HG03521 (cell line): Measurements from ENCODE around the gene ICOS.

Experiments used
- ATAC-seq: cut with Tn5 transposase; IDR thresholded peaks from one replicate; pipeline ENCODE4 v1.9.1; 2021; ENCODE audit warnings: mild to moderate bottlenecking, moderate library complexity; ENCODE audit not compliant: unreplicated experiment

The ICOS gene, protein sequence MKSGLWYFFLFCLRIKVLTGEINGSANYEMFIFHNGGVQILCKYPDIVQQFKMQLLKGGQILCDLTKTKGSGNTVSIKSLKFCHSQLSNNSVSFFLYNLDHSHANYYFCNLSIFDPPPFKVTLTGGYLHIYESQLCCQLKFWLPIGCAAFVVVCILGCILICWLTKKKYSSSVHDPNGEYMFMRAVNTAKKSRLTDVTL

GRCh38 chr2:203936535-203936934 lies at the start of gene ICOS:
Gene ICOS (plus strand): TSS chr2:203936763. CDS start chr2:203936815, 52 bp downstream.
- no peak for ATAC-seq

DNA sequence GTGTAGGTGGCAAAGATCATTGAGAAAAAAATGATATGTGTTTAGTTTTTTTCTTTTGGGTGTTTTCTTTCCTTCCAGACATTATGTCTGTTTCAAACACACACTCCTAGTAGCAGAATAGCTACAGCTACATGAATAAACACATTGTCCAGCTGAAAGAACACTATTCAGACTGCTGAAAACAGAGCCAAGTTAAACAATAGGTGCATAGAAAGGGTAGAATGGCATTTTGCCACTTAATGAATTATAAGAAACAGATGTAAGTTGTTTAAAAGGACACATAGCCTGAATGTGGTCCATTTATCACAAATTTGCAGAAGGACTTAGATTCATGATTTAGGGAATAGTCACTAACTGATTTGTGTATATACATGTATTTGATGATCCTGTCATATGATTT lies 48.9 kb upstream of the ICOS start:
- no peak for ATAC-seq

DNA sequence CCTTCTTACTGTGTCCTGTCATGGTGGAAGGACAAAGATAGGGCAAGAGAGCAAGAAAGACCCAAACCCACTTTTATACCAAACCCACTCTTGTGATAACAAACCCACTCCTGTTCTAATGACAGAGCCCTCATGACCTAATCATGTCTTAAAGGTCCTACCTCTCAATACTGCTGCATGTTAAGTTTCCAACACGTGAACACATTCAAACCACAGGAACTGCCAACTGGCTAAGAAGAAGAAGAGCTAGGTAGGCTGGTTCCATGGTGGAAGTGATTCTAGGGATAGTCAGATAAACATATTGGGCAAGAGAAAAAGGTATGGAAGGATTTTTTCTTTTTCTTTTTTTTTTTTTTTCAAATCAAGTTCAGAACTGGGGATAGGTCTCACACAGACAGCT lies 47.0 kb upstream of the ICOS start:
- no peak for ATAC-seq

GRCh38 chr2:203889944-203890343 lies 46.6 kb upstream of the ICOS start:
- no peak for ATAC-seq

- ATAC-seq, result no peak
Measured at GRCh38 chr2:203890733-203891132, 45.8 kb upstream of the ICOS start.

GRCh38 chr2:203891474-203891873 lies 45.1 kb upstream of the ICOS start:
- no peak for ATAC-seq

DNA sequence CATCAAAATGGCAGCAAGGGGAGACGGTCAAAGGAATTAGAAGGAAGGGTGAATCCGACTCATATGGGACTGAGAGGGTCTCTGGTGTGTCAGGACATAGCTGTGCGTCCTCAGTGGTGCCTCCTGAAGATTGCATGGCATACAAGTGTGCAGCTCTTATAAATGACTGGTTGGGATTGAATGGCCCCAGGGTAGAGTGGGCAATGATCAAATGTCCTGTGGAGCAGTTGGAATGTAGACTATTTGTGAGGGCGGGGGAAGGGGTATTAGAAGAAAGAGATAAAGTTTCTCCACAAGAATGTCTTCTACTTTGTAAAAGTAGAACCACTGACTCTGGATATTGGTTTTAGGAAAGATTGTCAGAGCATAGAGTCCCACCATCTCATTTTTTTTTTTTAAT lies 44.4 kb upstream of the ICOS start:
- ATAC-seq, result no peak

DNA sequence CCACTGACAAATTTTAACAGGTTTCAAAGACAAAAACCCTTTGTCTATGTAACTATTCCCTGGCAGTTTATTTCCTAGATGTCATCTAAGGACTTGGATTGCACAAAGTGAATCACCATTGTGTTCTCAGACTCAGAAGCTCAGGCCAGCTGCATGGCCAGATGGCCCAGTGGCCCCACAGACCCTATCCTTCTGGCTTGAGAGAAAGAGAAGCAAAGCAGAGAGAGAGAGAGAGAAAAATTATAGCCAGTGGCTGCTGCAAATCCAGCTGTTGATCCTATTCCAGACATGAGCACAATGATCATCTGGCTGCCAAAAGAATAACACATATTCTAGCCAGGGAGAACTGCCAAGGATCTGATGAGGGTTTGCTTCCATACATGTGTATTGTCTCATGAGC lies 43.2 kb upstream of the ICOS start:
- ATAC-seq, result no peak

DNA sequence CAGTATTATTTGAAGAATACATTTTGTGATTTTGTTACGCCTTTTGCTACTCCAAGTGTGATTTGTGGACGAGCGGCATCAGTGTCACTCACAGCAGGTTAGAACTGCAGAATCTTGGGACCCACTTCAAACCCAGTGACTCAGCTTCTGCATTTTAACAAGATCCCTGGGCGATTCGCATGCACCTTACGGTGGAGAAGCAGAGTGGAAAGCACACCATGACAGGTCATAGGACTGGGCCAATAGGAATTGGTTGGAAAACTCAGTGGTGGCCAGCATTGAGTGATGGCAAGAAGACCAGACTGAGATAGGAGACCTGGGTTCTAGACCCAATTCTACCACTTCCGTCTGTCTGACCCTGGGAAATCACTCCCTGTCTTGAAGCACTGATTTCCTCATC lies 42.7 kb upstream of the ICOS start:
- no peak for ATAC-seq

DNA sequence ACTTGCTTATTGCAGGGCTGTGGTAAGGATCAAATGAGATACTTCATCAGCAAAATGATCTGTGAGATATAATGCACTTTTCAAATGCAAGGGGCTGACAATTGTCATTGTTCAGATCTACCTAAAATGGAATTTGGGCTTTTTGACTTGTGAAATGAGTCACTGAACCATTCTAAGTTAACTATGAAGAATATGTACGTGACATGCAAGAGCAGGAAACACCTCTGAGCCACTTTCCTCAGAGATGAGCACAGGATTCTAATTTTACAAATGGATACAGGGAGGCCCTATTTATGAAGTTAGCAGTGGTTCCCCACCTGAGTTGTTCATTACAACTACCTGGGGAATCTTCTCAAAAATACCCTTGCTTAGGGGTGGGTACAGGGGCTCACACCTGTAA lies 42.3 kb upstream of the ICOS start:
- ATAC-seq, result no peak

- ATAC-seq, result no peak
Measured at GRCh38 chr2:203897544-203897943, 39.0 kb upstream of the ICOS start.

DNA sequence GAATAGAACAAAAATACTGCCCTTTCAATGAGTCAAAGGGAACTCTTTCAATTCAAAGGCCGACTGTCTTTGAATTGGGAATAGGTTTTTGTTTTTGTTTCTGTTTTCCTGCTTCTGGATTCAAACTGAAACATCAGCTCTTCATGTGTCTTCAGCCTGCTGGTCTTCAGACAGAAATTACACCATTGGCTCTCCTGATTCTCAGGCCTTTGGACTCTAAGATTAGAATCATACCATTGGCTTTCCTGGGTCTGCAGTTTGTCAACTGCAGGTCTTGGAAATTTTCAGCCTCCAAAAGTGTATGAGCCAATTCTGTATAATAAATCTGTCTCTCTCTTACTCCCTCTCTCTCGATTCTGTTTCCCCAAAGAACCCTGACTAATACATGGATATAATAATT lies 37.9 kb upstream of the ICOS start:
- no peak for ATAC-seq

DNA sequence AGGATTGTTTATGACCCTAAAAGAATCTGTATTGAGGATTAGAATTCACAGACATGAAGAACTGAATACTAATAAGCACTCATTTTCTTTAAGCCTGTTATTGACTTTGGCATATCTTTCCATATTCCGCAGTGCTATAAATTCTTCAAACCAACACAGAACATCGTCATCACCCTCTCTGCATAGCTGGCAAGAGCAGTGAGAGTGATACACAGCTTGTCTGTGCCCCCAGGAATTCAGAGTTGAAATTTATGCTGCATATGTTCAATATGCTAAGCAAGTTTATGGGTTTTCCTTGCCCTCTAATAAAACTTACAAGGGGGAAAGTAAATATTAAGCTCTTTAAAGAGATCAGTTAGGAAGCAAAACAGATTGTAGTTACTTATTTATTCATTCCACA lies 36.3 kb upstream of the ICOS start:
- no peak for ATAC-seq

GRCh38 chr2:203904022-203904421 lies 32.5 kb upstream of the ICOS start:
- no peak for ATAC-seq

DNA sequence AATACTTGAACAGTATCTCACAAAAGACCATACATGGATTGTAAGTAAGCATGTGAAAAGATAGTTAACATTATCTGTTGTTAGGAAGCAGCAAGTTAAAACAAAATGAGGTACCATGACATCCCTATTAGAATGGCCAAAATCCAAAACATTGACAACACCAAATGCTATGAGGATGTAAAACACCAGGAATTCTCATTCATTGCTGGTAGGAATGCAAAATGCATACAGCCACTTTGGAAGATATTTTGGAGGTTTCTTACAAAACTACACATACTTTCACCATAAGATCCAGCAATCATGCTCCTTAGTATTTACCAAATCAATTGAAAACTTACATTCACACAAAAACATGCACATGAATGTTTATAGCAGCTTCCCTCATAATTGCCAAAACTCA lies 30.9 kb upstream of the ICOS start:
- no peak for ATAC-seq

DNA sequence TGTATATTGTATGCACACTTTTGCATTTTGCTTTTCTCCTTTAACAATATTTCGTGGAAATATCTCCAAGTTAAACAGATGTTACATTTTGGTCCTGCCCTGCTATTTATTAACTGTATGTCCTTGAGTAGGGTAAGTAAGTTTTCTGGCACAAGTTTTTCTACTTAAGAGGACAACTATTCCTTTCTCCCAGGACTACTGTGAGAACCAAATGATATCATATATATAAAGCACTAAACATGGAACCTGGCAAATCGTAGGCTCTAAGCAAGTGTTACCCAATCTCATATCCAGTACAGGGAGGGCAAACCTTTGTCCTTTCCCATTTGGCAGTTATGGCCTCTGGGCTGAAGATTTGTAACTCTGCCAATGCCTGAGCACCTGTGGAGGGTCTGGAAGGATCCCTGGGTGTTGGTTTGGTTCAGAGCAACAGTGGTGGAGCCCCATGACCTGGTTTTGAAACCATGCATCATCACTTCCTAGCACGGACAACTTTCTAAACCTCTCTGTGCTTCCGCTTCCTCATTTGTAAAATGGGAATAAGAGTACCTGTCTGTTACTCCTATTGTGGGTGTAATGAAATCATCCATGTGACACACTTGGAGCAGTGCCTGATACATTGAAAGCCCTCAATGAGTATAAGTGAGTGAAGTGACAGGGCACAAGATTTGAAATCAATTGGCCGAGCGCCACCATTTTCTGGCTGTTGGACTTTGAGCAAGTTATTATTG lies 28.3 kb upstream of the ICOS start:
- ATAC-seq, result no peak

- no peak for ATAC-seq
Measured at GRCh38 chr2:203908797-203909185, 27.8 kb upstream of the ICOS start.

DNA sequence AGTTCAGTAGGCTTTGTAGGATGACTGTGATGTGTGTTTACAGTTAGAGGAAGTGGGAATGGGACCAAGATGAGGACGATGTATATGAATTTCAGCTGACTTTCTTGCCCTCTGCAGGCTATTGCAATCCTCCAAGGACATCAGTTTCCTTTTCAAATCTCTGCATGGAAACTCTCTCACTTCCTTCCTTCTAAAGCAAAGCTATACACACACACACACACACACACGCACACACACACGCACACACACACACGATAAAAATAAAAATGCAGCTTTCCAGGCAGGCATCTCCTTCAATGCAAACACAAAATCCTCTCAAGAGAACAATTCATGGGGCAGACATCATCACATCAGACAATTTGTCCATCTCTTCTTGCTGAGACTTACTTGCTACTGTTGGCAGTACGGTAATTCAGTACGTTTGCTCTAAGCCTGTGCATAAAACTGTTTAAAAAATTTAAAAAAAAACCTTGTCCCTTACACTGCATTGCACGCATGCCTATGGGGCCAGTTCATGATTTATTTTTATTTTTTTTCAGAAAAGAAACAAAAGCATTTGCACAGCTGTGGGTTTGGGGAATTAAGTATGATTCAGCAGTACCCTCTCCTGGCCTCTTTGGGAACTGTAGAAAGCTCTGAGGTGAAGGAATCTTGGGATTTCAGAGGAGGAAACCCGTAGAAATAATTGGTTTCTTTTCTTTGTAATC lies 27.1 kb upstream of the ICOS start:
- ATAC-seq, result no peak

GRCh38 chr2:203909974-203910373 lies 26.6 kb upstream of the ICOS start:
- ATAC-seq, result no peak

DNA sequence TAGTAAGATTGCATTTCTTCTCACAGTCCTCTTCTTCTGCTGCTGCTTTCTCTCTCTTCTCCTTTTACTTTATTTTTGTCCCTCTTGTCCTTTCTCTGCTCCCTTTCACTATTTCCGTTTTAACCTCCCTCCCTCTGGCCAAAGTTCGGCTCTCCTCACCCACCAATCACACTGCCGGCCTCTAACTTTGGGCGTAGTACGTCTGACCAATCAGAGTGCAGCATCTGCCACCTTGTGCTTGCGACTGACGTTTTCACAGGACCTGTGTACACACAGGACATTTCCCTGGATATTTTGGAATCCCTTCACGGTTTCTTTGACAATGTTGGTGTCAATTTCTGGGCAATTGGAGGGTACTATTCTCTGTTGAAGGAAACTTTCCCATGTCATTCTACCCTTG lies 22.6 kb upstream of the ICOS start:
- ATAC-seq, result no peak

DNA sequence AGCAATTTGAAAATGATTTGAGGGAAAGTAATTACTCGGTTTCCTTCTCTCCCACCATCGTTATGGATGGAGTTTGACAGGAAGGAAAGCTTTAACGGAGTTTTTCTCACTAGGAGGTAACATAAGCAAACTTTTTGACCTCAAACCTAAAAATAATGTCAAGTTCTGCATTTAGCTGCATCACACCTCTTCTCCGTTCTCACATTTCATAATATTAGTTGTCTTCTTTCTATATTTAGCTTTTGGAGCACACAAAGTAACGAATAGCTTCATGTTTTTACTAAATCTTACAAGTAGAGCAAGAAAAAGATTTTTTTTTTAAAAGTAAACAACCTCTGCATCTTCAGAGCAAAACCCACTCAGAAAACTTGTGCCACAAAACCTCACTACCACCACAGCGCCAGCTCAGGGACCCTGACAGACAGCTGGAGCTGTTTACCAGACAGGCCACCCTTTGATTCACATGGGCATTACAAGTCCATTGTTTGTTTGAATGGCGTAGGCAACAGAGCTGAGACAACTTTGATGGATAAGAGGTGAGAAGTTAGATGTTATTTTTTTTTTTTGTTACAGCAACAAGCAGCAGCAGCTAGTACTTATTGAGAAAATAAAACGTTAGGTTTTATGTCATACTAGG lies 21.9 kb upstream of the ICOS start:
- ATAC-seq, result no peak

DNA sequence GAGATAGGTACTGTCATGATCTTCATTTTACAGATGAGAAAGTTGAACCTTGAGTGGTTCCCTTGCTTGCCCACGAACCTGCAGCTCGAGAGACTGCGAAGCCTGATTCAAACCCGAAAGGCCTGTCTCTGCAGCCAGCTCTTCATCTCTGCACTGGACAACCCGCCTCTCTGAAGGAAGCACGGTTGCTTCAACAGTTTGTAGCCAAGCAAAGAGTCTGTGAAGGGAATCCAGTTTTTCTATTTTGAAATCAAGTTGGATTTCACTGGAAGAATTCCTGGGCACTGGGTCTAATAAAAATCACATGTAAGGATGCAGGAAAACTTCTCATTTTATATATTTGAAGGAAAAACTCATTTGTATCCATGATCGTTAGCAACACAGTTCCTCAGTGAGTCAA lies 21.3 kb upstream of the ICOS start:
- ATAC-seq, result no peak
